Thoracic aorta (tissue), 2 donors: Measurements from ENCODE around the gene SNCB. TPM values are rescaled to one million over a fixed set of nuclear protein-coding genes. Genes with fewer than 3 reads are reported as not detected.
A peak's percentile ranks its signal among the peaks of the same experiment; 100 is the strongest.

Source experiments
- ATAC-seq: fragments of 150-250 bp; one replicate; pipeline ENCODE4 v1.8.0; 2017; ENCODE audit warnings: low read depth; ENCODE audit not compliant: insufficient number of reproducible peaks, low FRiP score
- DNase-seq: peaks from one replicate; pipeline ENCODE4 v3.0.0-alpha.2; 2020; ENCODE audit warnings: low spot score
- H3K27ac ChIP-seq, 2 donors: fragments of 200-600 bp; sonication (generic); 1 replicate in 1 of 2; 2 replicates in 1 of 2; pipeline ENCODE4 v1.5.1; 2016; ENCODE audit warnings: mild to moderate bottlenecking in 2 of 2, moderate library complexity in 2 of 2
- H3K27me3 ChIP-seq: fragments of 200-600 bp; sonication (generic); replicated peaks from 2 replicates; pipeline ENCODE4 v1.6.0; 2016; ENCODE audit warnings: mild to moderate bottlenecking; ENCODE audit not compliant: insufficient read depth
- H3K36me3 ChIP-seq: fragments of 200-600 bp; sonication (generic); one replicate; pipeline ENCODE4 v1.5.1; 2016
- H3K4me1 ChIP-seq, 2 donors: fragments of 200-600 bp; sonication (generic); 1 replicate in 1 of 2; 2 replicates in 1 of 2; pipeline versions ENCODE4 v1.5.1 to v1.6.0; 2016; ENCODE audit warnings: low read depth in 2 of 2, mild to moderate bottlenecking in 1 of 2; ENCODE audit not compliant: control insufficient read depth in 1 of 2
- H3K4me3 ChIP-seq: fragments of 200-600 bp; sonication (generic); 2 replicates; pipeline ENCODE4 v1.5.1; 2016; ENCODE audit warnings: mild to moderate bottlenecking
- H3K9me3 ChIP-seq: fragments of 200-600 bp; sonication (generic); 2 replicates; pipeline ENCODE4 v1.5.1; 2016
- CTCF ChIP-seq: fragments of 200-600 bp; sonication (generic); IDR thresholded peaks from one replicate; pipeline ENCODE4 v1.5.1; 2019; ENCODE audit warnings: antibody characterized with exemption
- total RNA-seq, 2 donors: library from RNA; depleted of rRNA; stranded (reverse); fragments of >200 nt; gene quantifications; one replicate each; pipeline versions ENCODE4 v1.1.0 to v1.2.3, GENCODE V29; 2016

SNCB gene
- total RNA-seq, 2 donors from 2014 or later, result not detected

DNA sequence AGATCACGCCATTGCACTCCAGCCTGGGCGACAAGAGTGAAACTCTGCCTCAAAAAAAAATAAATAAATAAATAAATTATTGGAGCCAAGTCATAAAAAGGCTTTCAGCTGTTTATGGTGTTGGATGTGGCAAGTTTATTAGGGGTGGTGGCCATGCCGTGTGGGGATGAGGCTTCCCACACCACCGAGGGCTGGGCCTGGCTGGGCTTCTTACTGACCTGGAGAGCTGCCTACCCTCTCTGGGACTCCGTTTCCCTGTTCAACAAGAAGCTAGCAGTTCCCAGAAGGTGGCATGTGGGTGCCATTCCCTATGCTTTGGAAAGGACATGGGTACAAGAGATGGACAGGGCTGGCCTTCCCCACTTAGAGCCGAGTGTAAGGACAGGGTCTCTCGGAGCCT, 42.9 kb downstream of the SNCB start:
- no peak overlapping the region for H3K4me3 ChIP-seq
- no peak for DNase-seq
- TF ChIP-seq CTCF, result no peak

DNA sequence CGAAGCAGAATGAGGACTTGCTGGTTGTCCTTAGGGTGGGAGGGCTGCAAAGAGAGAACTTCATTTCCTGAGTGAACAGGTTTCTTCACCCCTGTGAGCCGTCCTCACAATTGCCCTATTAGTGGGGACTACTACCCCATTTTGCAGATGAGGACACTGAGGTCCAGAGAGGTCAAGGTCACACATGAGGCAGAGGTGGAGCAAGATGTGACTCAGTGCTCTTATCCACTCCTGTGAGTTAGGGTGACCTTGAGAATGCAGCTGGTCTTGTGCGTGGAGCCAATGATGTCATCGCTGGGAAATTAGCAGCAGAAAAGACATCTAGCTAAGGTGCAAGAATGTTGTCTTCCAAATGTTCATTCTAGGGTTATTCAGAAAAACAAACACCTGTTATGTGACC, 47.3 kb downstream of the SNCB start:
- no peaks in the 10 kb centered on the region for H3K36me3 ChIP-seq
- H3K9me3 ChIP-seq, result peaks cover 9% of the 10 kb centered on the region
- TF ChIP-seq CTCF, result no peak
- no peak overlapping the region for H3K4me3 ChIP-seq
- no peak for DNase-seq
- no peak for ATAC-seq
- H3K27ac ChIP-seq, result no peak overlapping the region
- no peaks in the 10 kb centered on the region for H3K27me3 ChIP-seq
- no peaks in the 10 kb centered on the region for H3K4me1 ChIP-seq

More for the DNA sequence above, 42.9 kb downstream of the SNCB start:
- no peaks in the 10 kb centered on the region for H3K36me3 ChIP-seq
- H3K9me3 ChIP-seq, result peaks cover 9% of the 10 kb centered on the region
- no peaks in the 10 kb centered on the region for H3K4me1 ChIP-seq
- ATAC-seq, result no peak
- no peaks in the 10 kb centered on the region for H3K27me3 ChIP-seq
- H3K27ac ChIP-seq, result no peak overlapping the region

DNA sequence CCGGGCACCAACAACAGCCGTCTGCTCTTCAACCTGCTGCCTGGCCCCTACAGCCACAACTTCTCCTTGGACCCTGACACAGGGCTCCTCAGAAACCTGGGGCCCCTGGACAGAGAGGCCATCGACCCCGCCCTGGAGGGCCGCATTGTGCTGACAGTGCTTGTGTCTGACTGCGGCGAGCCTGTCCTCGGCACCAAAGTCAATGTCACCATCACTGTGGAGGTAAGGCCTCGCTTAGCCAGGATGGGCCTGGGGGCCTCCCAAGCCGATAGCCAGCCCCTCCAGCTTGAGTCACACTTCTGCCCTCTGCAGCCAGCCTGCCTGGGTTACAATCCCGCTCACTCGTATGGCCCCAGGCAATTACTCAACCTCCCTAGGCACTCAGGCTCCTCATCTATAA, 49.0 kb downstream of the SNCB start:
- no peak overlapping the region for H3K27ac ChIP-seq
- H3K9me3 ChIP-seq, result peaks cover 9% of the 10 kb centered on the region
- ATAC-seq (no peak), DNase-seq (no peak)
- no peaks in the 10 kb centered on the region for H3K4me1 ChIP-seq
- H3K27me3 ChIP-seq, result no peaks in the 10 kb centered on the region
- no peak overlapping the region for H3K4me3 ChIP-seq
- no peak for TF ChIP-seq CTCF
- no peaks in the 10 kb centered on the region for H3K36me3 ChIP-seq

DNA sequence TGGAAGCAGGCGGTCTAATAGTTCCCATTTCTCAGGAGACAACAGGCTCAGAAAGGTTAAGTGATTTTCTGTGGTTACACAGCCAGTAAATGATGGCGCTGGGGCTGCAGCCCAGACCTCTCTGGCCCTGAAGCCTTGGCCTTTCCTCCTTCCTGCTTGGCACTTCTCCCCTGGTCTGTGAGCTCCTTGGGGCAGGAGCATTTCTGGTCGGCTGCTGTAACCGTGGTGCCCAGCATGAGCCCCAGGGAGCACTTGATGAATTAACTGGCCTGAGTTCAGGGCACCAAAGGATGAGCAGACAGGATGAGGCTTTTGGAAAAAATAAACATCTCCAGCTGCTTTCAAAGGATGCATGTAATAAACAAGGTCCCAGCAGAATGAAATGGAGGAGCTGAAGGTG, 51.0 kb downstream of the SNCB start:
- H3K27me3 ChIP-seq, result no peaks in the 10 kb centered on the region
- H3K9me3 ChIP-seq, result no peaks in the 10 kb centered on the region
- TF ChIP-seq CTCF, result no peak
- ATAC-seq (no peak), DNase-seq (no peak)
- H3K4me3 ChIP-seq, result no peak overlapping the region
- no peaks in the 10 kb centered on the region for H3K4me1 ChIP-seq
- no peak overlapping the region for H3K27ac ChIP-seq
- no peaks in the 10 kb centered on the region for H3K36me3 ChIP-seq

- H3K4me3 ChIP-seq, result no peak overlapping the region
- H3K36me3 ChIP-seq, result no peaks in the 10 kb centered on the region
- DNase-seq, result no peak
- no peak for ATAC-seq
- no peaks in the 10 kb centered on the region for H3K4me1 ChIP-seq
- H3K9me3 ChIP-seq, result no peaks in the 10 kb centered on the region
- no peaks in the 10 kb centered on the region for H3K27me3 ChIP-seq
- no peak overlapping the region for H3K27ac ChIP-seq
- TF ChIP-seq CTCF, result peak; percentile 29
Measured at GRCh38 chr5:176578391-176578808, 51.9 kb downstream of the SNCB start.
